Measurements from ENCODE around the gene LAYN.

Gene LAYN, protein sequence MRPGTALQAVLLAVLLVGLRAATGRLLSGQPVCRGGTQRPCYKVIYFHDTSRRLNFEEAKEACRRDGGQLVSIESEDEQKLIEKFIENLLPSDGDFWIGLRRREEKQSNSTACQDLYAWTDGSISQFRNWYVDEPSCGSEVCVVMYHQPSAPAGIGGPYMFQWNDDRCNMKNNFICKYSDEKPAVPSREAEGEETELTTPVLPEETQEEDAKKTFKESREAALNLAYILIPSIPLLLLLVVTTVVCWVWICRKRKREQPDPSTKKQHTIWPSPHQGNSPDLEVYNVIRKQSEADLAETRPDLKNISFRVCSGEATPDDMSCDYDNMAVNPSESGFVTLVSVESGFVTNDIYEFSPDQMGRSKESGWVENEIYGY

DNA sequence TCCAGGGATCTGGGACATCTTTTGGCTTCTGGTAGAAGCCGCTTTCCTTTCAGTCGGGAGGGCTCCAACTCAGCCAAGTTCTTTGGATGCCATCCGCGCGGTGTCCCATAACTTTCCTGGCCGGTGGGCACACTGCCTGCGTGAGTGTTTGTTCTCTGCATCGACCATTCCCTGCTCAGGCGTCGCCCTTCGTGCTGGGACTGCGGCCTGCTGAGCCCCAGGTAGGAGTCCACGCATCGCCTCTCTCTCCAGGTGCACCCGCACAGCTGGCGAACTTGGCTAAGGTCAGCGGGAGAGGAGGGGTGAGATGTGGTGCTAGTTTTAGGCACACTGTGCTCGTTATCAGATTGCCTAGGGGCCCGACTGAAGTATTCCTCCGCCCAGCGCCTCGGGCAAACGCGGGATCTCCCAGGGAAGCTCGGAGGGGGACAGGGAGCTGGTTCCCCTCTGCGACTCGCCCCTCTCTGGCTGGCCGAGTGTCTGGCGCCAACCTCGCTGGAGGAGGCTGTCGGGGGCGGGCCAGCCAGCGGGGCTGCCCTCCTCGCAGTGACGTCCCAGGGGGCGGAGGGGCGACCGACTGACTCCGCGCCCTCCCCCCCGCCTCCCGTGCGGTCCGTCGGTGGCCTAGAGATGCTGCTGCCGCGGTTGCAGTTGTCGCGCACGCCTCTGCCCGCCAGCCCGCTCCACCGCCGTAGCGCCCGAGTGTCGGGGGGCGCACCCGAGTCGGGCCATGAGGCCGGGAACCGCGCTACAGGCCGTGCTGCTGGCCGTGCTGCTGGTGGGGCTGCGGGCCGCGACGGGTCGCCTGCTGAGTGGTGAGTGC is at the start of gene LAYN:
LAYN (plus strand) TSS at position 607 of the 823 bp plus-strand sequence; CDS start at position 731, 124 bp downstream.
- DNase-seq (ENCODE audit: low read depth) = no peak

DNA sequence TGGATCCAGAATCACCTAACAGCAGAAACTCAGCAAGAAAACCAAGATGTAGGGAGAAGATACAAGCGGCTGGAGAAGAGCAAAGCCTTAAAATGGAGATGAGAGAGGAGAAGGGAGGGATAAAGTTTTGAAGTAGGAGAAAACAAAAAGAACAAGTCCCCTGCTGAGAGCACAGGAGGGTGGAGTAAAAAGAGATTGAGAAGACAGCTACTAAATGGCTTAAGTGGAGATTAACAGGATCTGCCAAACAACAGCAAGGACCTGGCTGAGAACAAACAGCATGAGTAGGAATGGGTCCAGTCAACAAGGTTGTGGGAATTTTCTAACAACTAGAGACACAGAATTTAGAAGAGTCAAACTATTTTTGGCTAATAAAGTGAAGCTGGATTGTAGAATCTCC is 46.5 kb upstream of the LAYN start:
- DNase-seq (ENCODE audit: low read depth) = no peak

DNA sequence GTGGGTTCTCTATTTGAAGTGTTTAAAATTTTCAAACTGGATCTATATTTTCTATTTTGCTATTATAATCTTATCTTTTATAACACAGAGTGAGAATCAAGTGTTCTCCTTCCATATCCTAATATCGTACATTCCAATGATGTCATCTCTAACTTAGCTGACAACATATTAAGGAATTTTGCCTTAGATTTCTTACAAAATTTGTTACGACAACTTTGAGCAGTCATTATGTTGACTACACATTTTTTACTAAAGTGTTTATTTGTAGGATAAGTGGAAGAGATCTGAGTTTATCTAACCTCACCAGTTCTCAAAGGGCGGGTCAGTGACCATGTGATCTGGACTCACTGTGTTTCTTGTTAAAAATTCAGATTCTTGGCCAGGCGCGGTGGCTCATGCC is 41.0 kb upstream of the LAYN start:
- DNase-seq (ENCODE audit: low read depth) = no peak

DNA sequence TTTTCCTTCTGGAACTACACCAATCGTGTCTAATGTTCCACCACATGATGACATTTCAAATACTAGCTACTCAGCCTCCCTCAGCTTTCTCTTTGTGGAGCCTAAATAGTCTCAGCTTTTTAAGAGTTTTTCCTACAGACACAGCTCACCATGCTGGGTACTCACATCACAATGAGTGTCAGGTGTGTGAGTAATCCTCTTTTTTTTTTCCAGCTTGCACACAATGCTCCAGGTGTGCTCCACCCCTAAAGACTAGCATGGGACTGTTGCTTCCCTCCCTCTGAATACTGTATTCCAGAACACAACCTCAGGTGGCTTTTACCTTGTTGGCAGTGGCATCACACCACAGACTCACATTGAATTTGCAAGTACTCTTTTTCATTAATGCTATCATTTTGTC is 40.0 kb upstream of the LAYN start:
- no peak for DNase-seq (ENCODE audit: low read depth)

DNA sequence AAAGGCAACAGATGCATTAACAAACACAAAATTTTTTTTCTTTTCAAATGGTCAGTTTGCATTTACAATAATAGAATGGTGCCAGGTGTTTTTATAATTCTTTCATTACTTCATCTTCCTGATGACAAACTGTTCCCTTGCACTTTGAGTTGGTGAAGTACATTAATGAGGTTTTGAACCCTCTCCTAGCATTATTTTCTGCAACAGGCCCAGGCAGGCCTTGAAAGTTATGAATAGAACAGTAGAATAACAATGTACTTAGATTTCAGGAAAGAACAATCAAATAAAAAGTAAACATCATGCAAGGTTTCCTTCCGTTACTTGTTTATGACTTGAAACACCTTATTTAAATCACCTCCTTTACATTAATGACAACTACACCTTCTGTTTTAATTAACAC is 37.9 kb upstream of the LAYN start:
- no peak for DNase-seq (ENCODE audit: low read depth)

DNA sequence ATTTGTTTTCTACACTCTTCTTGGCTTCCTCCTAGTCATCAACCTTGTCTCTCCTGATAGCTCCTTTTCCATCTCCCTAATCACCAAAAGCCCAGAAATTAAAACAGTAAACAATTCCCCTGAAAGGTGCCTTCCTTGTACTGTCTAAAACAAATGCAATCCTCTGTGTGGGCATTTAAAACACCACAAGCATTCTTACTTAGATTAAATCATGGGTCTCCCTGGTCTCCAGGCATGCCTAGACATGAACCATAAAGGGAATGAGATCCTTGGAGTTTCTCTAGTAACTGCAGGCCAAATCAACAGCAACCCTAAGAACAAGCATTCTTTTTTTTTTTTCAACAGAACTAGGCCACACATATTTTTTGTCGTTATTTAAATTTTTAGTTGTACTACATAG is 30.2 kb upstream of the LAYN start:
- DNase-seq (ENCODE audit: low read depth) = no peak

DNA sequence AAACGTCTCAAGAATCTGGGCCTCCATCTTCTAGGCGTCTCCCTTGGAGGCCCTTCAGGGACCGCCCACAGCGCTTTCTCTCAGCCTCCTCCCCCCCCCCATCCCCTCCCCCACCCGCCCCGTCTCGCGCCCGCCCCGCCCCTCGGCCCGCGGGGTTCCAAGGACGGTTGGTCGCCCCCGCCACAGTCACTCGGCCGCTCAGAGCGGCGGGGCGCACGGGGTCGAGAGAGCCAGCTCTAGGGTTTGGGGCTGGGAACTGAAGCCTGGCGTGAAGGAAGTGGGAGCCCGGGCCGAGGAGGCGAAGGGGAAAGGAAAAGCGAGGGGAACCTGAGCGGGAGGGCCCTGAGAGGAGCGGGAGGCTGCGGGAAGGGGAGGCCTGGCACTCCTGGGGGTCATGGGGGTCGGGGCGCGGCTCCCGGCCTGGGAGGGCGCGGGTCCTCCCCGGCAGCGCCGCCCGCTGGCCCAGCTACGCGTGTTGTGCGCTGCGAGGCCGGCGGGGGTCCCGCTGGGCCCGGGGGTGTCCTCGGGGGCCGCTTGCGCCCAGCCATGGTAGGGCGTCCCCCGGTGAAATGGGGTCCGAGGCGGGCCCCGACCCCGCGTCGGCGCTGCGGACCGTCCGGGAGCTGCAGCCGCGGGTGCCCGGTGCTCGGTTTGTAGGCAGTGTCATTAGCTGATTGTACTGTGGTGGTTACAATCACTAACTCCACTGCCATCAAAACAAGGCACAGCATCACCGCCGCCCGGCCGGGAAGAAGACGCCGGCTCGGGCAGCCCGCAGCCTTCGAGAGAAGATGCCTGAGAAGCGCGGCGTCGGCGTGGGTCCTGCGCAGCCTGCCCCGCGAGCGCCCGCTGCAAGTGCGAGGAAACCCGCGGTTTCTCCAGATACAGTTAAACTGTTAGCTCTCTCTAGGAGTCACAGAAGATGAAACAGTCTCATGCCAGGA is 28.0 kb upstream of the LAYN start, which contains the start of gene BTG4:
BTG4 (minus strand) TSS at position 91 of the 944 bp plus-strand sequence. CDS start 13,610 bp downstream, outside the sequence.
- DNase-seq (ENCODE audit: low read depth) = no peak

DNA sequence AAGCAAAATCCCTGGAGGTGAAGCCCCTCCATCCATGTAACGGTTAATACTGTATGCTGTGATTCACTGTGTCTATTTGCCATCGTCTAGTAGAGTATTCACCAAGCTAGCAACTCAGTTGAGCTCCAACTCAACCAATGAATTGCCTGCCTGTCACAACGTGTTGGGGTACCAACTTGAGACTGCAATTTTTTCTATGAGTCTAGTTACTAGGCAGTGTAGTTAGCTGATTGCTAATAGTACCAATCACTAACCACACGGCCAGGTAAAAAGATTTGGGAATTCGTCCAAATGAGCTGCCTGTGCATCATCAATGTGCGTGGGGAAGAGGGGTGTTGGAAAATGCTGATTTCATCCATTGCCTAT is 27.3 kb upstream of the LAYN start:
- DNase-seq (ENCODE audit: low read depth) = no peak

DNA sequence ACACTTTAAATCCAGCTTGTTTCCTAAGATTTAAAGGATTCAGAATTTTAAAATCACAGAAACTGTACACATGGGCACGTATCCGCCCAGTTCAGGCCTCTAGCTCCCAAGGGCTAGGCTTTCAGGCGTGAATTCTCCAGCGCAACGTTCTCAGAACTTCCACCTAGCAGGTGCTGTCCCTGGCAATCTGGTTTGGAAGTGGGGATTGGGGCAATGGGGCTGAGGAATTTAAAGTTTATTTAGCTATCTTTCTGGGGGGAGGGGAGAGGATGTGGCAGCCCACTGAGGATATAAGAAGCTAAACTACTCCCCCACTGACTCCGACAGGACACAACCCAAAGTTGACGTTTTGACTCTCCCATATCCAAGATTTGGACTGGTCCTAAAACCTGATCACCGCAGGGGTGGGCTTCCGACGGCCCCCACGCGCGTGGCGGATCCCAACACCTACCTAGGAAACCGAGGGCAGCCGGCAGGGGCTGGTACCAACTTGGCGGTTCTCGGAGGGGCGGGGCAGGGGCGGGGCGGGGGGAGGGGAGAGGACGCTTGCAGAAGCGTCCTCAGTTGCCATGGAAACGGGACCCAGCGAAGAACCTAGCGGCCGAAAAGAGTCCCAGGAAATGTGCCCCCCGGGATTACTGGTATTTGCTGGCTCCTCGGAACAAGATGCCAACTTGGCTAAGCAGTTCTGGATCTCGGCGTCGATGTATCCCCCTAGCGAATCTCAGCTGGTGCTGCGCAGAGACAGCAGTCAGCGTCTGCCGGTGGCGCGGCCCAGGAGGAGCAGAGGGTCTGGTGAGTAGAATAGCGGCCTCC is 26.1 kb upstream of the LAYN start, which contains the start of gene HOATZ:
HOATZ (plus strand) TSS at position 563 of the 816 bp plus-strand sequence; CDS start at position 570, 7 bp downstream.
- DNase-seq (ENCODE audit: low read depth) = no peak

DNA sequence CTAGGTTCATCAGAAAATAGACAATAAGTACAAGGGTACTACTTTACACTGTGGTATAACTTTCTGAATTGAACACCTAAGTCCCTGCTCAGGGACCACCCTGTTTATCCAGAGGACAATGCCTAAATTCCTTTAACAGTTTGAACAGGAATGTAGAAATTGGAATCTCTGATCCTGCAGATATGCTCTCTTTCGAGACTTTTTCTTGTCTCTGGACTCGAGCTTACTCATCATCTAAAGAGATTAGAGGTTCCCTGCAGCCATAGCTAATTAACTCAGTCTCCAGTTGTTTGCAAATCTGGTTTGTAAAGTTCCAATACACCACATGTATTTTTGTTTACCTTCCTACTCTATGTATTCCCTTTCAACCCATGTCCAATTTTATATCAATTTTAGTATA is 24.9 kb upstream of the LAYN start:
- no peak for DNase-seq (ENCODE audit: low read depth)

DNA sequence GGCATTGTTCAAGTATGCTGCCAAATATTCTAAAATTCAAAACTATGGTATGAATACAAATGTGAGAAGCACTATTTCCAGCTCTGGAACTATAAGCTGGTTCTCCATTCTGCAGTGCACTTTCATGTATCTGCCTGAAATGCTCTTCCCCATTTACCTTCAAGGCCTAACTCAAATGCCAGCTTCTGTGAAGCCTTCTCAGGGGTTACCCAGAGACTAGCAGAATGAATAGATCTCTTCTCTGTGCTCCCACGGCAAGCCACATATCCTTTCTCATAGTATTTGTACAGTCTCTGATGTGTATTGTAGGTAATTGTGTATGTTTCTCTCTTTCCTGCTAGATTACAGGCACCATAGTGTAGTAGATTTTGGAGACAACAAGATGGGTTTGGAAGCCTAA is 21.9 kb upstream of the LAYN start:
- DNase-seq (ENCODE audit: low read depth) = no peak

DNA sequence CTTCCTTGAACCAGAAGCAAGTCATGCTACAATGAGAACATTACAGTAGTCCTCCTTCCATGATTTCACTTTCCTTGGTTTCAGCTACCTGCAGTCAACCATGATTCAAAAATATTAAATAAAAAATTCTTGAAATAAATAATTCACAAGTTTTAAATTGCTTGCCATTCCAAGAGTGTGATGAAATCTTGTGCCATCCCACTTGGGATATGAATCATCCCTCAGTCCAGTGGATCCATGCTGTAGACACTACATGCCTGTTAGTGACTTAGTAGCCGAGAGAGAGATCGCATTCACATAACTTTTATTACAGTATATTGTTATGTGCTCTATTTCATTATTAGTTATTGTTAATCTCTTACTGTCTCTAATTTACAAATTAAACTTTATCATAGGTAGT is 20.0 kb upstream of the LAYN start:
- no peak for DNase-seq (ENCODE audit: low read depth)

DNA sequence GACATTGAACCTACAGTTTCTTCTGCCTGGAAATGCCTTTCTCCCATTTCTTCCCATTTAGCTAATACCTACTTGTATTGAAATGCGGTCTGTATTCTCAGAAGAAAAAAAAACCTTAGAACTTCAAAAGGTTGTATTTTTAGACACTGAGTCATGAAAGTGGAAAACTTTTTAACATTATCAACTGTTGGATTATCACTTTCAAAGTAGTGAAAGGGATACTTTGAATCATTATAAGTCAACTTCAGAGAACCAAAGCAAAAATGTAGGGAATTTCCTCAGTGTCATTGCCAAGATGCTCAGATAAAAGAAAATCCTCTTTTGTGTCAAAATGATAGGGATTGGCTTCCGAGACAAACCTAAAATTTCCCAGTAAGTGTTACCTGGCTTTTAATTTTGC is 19.4 kb upstream of the LAYN start:
- DNase-seq (ENCODE audit: low read depth) = no peak

DNA sequence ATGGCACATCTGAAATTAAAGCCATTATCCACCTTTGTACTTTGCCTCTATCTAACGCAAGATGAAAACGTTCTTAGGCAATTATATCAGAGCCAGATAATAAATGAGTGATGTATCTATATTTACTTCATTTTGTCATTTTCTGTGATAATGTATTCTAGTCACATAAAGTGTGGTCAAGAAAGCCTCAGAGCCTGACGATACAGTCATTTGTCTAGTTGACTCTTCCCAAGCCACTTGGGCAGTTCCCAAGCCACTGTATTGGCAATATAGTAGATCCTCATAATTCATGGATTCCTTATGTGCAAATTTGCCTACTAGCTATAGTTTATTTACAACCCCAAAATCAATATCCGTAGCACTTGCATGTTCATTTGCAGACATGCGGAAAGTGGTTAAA is 18.1 kb upstream of the LAYN start:
- no peak for DNase-seq (ENCODE audit: low read depth)

DNA sequence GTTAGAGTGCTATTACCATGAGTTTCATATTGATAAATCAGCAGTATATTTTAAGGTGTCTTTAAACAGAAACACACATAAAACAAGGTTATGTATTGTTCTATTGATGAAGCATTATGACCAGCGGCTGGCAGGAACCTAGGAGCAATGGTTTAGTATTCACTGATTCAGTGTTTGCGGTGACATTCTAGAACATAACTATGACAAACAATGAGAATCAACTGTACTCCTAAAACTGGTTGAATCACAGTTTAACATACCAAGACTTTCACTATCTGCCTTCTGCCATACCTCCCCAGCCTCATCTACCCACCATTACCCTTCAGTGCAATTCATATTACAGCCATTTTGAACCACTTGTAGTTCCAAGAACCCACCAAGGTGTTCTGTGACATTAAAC is 17.2 kb upstream of the LAYN start:
- DNase-seq (ENCODE audit: low read depth) = no peak

DNA sequence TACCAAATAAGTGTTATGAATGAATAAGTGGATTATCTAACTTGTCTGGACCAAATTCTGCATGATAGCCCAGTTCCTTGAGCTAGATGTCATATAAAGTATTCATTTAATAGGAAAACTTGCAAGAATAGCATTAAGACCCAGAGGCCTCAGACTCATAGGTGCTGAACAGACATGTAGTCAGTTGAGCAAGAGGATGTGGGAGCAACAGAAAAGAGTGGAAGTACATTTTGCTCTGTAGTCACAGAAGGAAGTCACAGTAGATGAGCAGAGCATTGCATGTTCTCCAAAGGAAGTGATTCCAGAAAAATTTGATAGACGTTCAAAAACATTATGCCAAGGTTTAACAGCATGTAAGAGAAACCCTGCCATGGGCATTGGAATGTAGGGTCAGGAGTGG is 16.5 kb upstream of the LAYN start:
- DNase-seq (ENCODE audit: low read depth) = no peak

DNA sequence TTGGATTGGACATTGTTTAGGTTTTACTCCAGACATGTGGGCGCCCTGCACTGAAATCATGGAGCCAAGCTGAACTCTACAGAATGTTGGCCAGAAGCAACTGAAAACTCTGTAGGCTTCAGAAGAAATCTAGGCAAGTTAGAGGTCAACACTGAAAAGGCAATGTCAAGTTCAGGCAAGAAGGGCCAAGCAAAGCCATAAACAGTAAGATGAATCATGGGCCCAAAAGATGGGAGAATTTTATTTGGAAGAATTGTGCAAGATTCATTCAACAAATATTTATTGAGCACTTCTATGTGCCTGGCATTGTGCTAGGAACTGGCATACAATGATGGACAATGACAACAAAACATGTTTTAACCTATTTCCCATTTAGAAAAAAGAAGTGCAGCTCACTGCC is 15.1 kb upstream of the LAYN start:
- DNase-seq (ENCODE audit: low read depth) = no peak

DNA sequence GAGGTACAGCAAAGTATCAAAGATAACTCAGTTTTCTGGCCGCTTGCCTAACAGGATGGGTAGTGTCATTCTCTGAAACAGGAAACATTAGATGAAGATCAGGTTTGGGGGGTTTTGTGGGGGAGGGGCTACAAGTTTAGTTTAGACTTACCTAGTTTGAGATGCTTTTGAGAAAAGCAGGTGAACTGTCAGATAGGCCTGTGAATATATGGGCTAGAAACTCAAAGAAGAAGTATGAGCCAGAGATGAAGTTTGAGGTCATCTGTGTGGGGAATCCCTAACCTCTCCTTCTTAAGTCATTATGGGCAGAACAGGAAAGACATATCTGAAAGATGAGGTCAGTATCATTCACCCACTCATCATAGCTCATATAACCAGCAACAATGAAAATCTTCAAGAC is 14.0 kb upstream of the LAYN start:
- DNase-seq (ENCODE audit: low read depth) = no peak

DNA sequence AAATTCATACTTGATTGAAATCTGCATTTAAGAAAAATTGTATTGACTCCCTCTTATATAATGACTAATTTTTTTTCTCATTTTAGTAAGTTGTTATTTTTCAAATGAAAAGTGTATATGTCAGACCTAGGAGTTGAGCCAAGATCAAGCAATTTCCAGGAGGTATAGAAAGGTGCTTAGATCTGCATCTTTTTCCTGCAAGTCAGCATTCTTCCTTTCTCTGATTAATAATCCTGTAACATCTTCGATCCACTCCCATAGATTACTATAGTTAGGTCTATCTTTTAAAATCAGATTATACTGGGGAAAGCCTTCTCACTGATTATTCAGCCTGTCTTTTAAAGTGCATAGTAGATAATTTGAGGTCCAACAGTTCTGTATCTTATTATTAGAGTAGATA is 13.2 kb upstream of the LAYN start:
- no peak for DNase-seq (ENCODE audit: low read depth)

DNA sequence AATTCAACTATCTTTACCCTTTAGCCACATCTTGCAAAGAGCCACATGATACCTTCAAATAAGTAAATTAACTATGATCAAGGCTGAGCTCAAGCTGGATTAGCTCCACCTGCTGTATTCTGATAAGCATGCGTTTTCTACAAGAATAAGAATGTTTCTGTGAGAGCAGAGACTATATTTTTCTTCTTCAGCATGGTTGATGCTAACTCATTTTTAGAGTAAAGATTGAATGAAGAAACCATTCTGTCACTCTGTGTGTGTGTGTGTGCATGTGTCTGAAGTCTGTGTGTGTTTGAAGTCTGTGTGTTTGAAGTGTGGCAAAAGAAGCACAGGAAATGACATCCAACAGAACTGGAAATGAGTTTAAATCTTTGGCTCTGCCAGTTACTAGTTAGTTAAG is 12.0 kb upstream of the LAYN start:
- DNase-seq (ENCODE audit: low read depth) = no peak

DNA sequence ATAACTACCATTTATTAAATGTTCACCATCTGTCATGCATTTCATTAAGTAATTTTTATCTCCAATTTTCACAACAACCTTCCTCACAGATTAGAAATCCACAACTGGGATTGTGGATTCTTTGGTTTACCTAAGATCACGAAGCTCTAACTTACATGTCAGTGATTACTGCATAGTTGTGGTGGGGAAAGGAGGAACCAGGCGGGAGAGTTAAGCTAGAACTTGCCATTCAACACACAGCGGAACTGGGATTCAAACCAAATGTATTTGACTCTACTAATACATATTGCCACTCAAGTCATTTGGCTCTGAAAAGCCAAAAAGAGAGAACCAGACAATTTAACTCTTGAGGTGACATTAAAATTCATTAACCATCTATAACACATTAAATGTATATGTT is 10.4 kb upstream of the LAYN start:
- no peak for DNase-seq (ENCODE audit: low read depth)
